Measurements from ENCODE around the gene CAB39L. TPM values are rescaled to one million over a fixed set of nuclear protein-coding genes. Genes with fewer than 3 reads are reported as not detected.
"Not testable (repeated sequence)": the region's sequence is repeated elsewhere in the genome, so short reads cannot be mapped to it uniquely, and the experiment has no call there.

Gene CAB39L
- polyA plus RNA-seq, 4 donors: 17.4 to 24.4 (median 19.8) TPM

DNA sequence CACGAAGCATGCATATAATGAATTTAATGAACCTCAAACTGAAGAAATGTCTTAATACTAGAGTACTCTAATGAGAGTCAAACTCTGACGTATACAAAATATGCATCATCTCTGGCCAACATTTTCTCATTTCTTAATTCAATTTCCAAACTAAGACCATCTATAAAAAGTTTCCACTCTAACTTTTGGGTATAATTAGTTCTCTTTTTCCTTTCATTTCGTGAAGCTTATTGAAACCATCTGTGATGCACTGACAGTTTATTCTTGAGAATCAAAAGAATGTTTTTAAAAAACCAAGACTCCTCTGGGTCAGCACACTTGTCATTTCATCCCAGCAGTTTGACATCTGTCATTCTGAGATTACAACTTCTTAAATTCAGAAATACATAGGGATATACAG lies 90.0 kb downstream of the CAB39L start:
- DNase-seq (ENCODE audit: low read depth in 4 of 4, low spot score in 3 of 4): no peak

DNA sequence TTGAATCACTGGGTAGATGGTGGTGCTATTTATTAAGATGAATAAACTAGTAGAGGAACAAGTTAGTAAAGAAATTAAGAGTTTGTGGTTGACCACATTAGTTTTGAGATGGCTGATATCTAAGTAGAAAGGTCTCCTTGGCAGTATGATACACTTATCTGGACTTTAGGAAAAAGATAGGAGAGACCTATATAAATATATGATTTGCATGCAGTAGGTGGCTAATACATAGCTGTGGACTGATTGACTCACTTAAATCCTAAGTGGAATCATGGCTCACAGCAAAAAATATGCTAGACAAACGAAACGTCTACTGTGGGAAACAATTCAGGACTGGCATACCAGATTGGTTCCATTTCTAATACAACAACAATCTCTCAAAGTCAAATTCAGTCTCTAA lies 92.0 kb downstream of the CAB39L start:
- no peak for DNase-seq (ENCODE audit: low read depth in 4 of 4, low spot score in 3 of 4)

DNA sequence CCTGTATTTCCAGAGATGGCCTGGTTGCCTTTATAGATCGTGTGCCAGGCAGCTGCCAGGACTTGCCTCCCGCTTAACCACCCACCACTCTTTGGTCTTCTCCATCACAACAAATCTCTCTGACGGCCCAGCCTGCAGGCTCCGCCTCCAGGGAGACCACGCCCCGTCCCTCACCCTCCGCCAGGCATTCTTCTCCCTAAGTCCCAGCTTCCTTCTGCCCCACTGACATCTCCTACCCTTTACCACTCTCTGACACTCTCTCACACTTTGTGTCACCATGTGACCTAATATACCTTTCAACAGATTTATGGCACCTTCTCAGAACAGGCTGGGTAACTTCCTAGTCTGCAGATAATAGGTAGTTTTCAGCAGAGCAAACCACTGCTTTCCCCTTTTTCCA lies 95.1 kb downstream of the CAB39L start:
- DNase-seq (ENCODE audit: low read depth in 4 of 4, low spot score in 3 of 4): no peak

DNA sequence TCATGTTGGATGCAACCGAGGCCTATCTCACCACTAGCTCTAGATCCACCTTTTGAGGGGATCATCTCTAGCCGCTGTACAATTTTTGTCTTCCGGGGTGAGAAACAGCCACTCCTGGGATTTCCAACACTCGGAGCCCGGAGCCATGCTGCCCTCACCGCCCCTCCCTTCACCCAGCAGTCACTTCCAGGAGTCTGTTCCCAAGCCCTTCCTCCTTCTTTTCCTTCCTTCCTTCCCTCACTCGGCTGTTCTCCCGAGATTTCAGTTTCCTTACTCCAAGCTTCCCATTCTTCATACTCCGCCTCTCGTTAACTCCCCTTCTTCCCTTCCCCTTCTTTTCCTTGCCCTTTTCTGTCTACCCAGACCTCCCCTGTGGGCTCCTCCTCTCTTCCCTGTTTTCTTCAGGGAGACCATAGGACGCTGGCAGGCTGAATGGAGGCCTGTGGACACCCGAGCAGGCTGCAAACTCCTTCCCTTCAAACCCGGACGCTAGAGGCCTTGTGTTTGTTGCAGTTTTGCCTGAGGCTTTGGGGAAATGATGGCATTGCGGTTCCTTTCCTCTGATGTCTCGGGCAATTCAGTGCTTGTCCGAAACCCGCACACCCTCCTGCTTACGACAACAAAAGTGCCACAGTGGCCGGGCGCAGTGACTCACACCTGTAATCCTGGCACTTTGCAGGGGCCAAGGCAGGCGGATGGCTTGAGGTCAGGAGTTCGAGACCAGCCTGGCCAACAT lies 96.0 kb downstream of the CAB39L start:
- DNase-seq (ENCODE audit: low read depth in 4 of 4, low spot score in 3 of 4): no peak

DNA sequence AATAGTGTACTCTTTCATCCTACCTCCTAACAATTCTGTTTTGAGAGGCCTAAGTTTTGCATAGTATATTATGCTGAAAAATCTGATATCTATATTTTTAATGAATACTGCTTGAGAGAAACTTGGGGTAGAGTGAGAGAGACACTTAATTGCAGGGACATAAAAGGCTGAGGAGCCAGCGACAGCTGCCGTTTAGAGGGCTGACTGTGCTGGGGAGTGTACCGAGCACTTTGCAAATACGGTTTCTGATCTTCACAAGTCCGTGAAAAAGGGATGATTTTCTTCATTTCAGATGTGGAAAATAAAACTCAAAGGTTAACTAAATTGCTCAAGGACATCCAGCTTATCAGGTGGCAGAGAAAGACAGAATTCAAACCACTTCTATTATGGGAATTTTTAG lies 97.4 kb downstream of the CAB39L start:
- DNase-seq (ENCODE audit: low read depth in 4 of 4, low spot score in 3 of 4): no peak

DNA sequence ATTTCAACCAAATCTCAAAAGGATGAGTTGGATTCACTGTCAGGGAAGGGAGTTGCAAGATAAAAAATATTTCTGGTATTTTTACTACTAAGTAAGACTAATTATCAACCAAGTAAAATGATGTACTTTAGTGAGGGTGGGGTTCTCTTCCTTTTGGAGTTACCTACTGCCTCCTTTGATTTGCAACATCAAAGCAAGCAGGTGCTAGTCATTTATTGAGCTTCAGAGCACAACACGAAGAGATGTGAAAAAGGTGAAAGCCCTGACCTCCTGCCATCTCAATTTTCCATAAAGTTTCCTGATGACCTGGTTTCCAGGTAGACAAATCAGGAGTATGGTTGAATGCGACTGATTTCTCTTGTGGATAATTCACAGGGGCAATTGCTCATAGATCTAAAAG lies 100.1 kb downstream of the CAB39L start:
- DNase-seq (ENCODE audit: low read depth in 4 of 4, low spot score in 3 of 4): no peak

DNA sequence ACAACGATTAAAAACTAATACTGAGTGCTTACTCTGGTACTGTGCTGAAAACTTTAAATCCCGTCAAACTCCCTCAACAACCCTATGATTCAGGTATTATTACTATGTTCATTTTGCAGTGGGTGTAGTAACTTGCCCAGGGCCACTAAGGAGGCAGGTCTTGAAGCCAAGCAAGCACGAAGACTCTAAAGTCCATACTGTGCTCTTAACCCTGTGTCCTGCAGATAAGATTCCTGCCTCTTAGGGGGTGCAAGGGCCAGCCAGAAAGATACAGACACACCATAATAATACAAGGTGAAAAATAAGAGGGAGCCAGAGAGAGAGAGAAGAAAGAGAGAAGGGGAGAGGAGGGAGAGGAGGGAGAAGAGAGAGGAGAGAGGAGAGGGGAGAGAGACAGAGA lies 100.6 kb downstream of the CAB39L start:
- DNase-seq (ENCODE audit: low read depth in 4 of 4, low spot score in 3 of 4): no peak

DNA sequence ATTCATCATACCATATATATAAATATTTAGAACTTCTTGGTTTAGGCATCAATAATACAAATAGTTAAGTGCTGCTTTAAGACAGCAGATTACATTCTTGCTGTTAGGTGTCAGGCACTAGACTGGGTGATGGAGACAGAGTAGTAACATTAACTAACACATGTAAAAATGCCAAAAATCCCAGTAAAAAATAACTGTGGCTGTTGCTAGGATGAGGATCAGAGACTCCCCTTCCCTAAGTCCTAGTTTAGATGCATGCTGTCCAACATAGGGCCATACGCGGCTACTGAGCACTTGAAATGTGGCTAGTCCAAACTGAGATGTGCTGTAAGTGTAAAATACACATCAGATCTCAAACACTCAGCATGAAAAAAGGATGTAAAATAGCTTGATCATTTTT lies 101.4 kb downstream of the CAB39L start:
- DNase-seq (ENCODE audit: low read depth in 4 of 4, low spot score in 3 of 4): no peak

GRCh38 chr13:49341941-49342340 lies 101.9 kb downstream of the CAB39L start:
- DNase-seq (ENCODE audit: low read depth in 4 of 4, low spot score in 3 of 4): no peak

- no peak for DNase-seq (ENCODE audit: low read depth in 4 of 4, low spot score in 3 of 4)
Observed at GRCh38 chr13:49341517-49341916, 102.3 kb downstream of the CAB39L start.

DNA sequence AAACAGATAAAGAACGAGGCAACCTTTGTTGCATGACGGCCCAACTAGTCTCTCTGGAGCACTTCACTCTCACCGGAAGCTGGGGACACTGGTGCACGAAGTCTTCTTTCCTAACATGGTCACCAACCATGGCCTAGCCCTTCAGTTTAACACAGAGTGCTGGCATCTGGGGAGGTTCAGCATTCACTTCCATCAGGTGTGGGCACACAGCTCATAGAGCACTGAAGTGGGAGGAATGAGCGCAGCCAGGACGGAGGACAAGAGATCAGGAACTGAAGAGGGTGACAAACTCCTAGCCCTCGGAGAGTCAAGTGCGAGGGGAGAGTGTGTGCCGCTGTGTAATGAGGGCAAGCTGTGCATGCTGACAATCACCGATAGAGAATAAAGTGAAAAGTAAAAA lies 103.7 kb downstream of the CAB39L start:
- DNase-seq (ENCODE audit: low read depth in 4 of 4, low spot score in 3 of 4): no peak

DNA sequence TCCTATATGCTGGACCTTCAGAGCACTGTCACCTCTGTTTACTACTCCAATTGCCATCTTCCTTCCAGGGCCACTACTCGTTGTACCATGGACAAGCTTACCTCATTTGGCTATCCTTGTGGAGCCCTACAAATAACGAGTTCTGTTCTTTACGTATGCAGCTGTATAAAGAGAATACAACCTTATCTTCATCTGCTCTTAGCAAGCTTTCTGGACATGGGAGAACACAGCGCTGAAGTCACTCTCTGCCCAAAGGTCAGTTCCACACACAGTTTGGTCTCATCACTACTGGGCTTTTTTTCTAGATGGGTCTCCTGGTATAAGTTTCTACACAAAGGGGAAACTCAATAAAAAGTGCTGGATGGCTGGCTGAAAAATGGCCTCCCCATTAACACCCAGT lies 107.2 kb downstream of the CAB39L start:
- DNase-seq (ENCODE audit: low read depth in 4 of 4, low spot score in 3 of 4): no peak

- no peak for DNase-seq (ENCODE audit: low read depth in 4 of 4, low spot score in 3 of 4)
Observed at GRCh38 chr13:49330546-49330864, 113.4 kb downstream of the CAB39L start.

DNA sequence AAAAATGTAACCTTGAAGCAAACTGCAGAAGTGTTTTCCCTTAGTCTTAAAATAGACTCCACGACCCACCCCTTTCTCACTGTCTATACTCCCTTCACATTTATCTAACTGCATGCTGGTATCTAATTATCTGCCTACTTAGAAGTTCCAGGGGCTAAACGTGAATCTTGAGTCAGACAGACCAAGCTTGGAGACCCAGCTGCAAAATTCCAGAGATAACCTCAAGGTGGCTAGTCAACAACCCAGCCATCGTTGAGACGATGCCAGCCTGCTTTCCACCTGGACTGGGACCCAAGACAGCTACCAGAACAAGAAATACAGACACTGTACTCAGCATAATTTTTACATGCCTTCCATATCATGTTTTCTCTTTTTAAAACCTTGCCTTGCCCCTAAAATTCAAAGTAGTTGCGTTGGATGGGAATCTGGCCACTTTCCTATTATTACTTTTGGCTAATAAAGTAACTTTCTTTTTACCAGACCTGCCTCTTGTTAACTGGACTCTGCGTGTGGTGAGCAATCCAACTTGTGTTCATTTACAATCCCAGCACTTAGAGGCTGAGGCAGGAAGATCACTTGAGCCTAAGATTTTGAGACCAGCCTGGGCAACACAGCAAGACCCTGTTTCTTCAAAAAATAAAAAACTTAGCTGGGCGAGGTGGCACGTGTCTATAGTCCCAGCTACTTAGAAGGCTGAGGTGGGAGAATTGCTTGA lies 113.9 kb downstream of the CAB39L start:
- DNase-seq (ENCODE audit: low read depth in 4 of 4, low spot score in 3 of 4): no peak

- not testable (repeated sequence) for DNase-seq (ENCODE audit: low read depth in 4 of 4, low spot score in 3 of 4)
Observed at GRCh38 chr13:49327145-49327544, 116.7 kb downstream of the CAB39L start.

DNA sequence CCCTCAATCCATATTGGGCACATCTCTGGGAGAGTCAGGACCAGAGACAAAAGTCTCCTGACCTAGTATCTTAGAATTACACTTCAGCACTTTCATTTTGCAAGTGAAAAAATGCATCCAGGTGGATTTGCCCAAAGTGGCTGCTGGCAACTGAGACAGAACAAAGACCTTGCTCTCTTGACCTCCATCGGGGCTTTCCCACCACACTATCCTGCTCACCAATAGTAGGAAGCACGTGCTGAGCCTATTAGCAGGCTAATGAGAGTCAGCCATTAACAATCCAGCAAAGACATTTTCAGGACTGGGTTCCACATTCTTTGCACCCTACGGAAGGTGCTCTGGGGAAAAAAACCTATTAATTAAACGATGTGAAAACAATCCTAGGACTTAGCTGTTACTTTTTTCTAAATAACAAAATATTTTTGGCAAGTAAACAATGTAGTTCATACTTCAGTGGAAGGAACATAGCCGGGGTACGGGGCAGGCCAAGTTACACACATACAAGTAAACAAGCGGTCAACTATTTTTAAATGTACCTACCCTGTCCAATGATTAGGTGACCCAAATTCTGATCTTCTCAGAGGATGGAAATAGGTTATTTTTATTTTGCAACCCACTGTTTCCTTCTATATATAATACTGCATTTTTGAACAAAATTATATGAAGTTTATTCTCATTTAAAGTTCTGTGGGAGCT lies 117.5 kb downstream of the CAB39L start:
- DNase-seq (ENCODE audit: low read depth in 4 of 4, low spot score in 3 of 4): no peak

GRCh38 chr13:49323344-49323743 lies 120.5 kb downstream of the CAB39L start:
- DNase-seq (ENCODE audit: low read depth in 4 of 4, low spot score in 3 of 4): no peak

DNA sequence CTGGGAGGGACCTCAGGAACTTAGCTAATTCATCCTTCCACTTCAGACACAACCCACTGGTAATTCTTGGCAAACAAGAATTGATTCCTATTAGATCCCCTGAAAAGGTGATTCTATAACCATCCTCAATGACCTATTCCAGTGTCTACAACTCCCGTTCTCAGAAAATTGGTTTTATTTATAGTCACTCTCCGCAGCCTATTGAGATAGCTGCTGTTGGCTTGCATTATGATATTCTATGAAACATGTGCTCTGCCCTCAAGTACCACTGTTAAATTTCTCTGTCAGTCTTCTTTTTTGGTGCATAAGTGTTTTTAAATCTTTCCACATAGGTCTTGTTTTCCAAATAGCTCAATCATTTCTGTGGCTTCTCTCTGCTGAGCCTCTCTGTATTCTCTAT lies 121.2 kb downstream of the CAB39L start:
- DNase-seq (ENCODE audit: low read depth in 4 of 4, low spot score in 3 of 4): no peak

- DNase-seq (ENCODE audit: low read depth in 4 of 4, low spot score in 3 of 4): no peak
Observed at GRCh38 chr13:49320975-49321374, 122.9 kb downstream of the CAB39L start.

DNA sequence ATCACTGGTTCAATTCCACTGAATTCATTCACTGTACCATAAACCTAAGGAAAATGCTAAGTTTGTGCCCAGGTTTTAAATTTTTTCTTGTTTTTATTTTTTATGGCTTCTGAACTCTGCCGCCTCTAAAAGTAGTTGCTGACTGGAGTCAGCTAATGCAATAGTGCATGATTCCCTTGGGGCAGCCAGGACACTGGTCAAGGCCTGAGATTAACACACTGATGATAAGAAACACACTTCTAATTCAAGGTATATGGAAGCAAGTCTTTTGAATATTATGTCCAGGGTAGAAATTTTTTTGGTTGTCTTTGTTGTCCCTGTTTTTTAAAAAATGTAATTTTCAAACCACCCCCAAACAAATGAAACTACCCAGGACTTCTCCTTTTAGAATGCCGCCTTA lies 123.9 kb downstream of the CAB39L start:
- DNase-seq (ENCODE audit: low read depth in 4 of 4, low spot score in 3 of 4): no peak

- no peak for DNase-seq (ENCODE audit: low read depth in 4 of 4, low spot score in 3 of 4)
Observed at GRCh38 chr13:49319551-49319950, 124.3 kb downstream of the CAB39L start.

All from right renal pelvis (tissue), 4 donors.